HepG2 (cell line): ENCODE measurements around the gene NDUFS2. TPM values are rescaled to one million over a fixed set of nuclear protein-coding genes. Genes with fewer than 3 reads are reported as not detected.

ENCODE experiments used
- AFF4 ChIP-seq: sonication (generic); formaldehyde crosslinking; IDR thresholded peaks from 2 replicates; pipeline ENCODE4 v1.4.0; 2020; ENCODE audit warnings: missing genetic modification reagents
- AHR ChIP-seq: IDR thresholded peaks from 2 replicates; pipeline ENCODE4 v1.6.1; 2018; ENCODE audit warnings: missing genetic modification reagents, missing compliant biosample characterization
- ETV5 ChIP-seq: IDR thresholded peaks from 2 replicates; pipeline ENCODE4 v1.6.1; 2018; ENCODE audit warnings: missing biosample characterization, missing genetic modification reagents, inconsistent platforms, borderline replicate concordance
- KLF16 ChIP-seq, 2 experiments: sonication (generic) in 1 of 2; formaldehyde crosslinking in 1 of 2; IDR thresholded peaks; 2 replicates each; pipeline versions ENCODE4 v1.6.1 to v1.8.0; 2016 to 2023; ENCODE audit warnings: missing genetic modification reagents in 2 of 2, missing compliant biosample characterization in 1 of 2
- PHF8 ChIP-seq: sonication (generic); formaldehyde crosslinking; IDR thresholded peaks from 2 replicates; pipeline ENCODE4 v1.5.0; 2020; ENCODE audit warnings: missing genetic modification reagents
- SMAD3 ChIP-seq: sonication (generic); formaldehyde crosslinking; IDR thresholded peaks from 2 replicates; pipeline ENCODE4 v1.4.0; 2020; ENCODE audit warnings: missing genetic modification reagents
- SNRNP70 ChIP-seq: fragments of 200-400 bp; formaldehyde crosslinking; IDR thresholded peaks from 2 replicates; pipeline ENCODE4 v1.6.1; 2017; ENCODE audit warnings: mild to moderate bottlenecking, low read depth, low read length, moderate library complexity
- TARDBP ChIP-seq: sonication (generic); formaldehyde crosslinking; IDR thresholded peaks from 2 replicates; pipeline ENCODE4 v1.8.0; 2022; ENCODE audit warnings: mild to moderate bottlenecking, missing genetic modification reagents
- TBP ChIP-seq: sonication (generic); formaldehyde crosslinking; IDR thresholded peaks from 2 replicates; pipeline ENCODE4 v1.5.0; 2020; ENCODE audit warnings: missing genetic modification reagents
- TCF12 ChIP-seq, 2 experiments: fragments of 450-650 bp in 1 of 2; sonication (generic) in 1 of 2; formaldehyde crosslinking in 1 of 2; IDR thresholded peaks; 2 replicates each; pipeline versions ENCODE4 v1.6.1 to v1.8.0; 2017 to 2022; ENCODE audit warnings: antibody characterized with exemption in 1 of 2, mild to moderate bottlenecking in 1 of 2, missing genetic modification reagents in 1 of 2, moderate library complexity in 1 of 2
- TEAD2 ChIP-seq: sonication (generic); formaldehyde crosslinking; IDR thresholded peaks from 2 replicates; pipeline ENCODE4 v1.9.0; 2021; ENCODE audit warnings: missing genetic modification reagents
- ZBTB33 ChIP-seq: sonication (generic); formaldehyde crosslinking; IDR thresholded peaks from 2 replicates; pipeline ENCODE4 v1.4.0; 2020; ENCODE audit warnings: missing genetic modification reagents
- ZHX2 ChIP-seq, 2 experiments: sonication (generic) in 1 of 2; formaldehyde crosslinking in 1 of 2; IDR thresholded peaks; 2 replicates each; pipeline versions ENCODE4 v1.6.1 to v1.9.0; 2014 to 2022; ENCODE audit warnings: antibody characterized with exemption in 1 of 2, borderline replicate concordance in 1 of 2, inconsistent platforms in 1 of 2, low read depth in 1 of 2, missing genetic modification reagents in 1 of 2
- ZNF546 ChIP-seq: sonication (generic); formaldehyde crosslinking; conservative IDR thresholded peaks from 2 replicates; pipeline ENCODE4 v1.8.1; 2023; ENCODE audit warnings: mild to moderate bottlenecking, missing genetic modification reagents
- ZNF564 ChIP-seq: sonication (generic); formaldehyde crosslinking; IDR thresholded peaks from 2 replicates; pipeline ENCODE4 v1.8.1; 2023; ENCODE audit warnings: mild to moderate bottlenecking, missing genetic modification reagents
- ZNF616 ChIP-seq: sonication (generic); formaldehyde crosslinking; IDR thresholded peaks from 2 replicates; pipeline ENCODE4 v1.5.0; 2020; ENCODE audit warnings: low read depth, mild to moderate bottlenecking, missing genetic modification reagents
- polyA plus RNA-seq, 8 experiments: library from polyadenylated mRNA; depleted of rRNA in 3 of 8; stranded (reverse) in 7 of 8; unstranded in 1 of 8; fragments of >200 nt; fragmentation: Illumina TruSeq in 4 of 8; extraction: Trizol in 4 of 8; gene quantifications; 2 replicates each; pipeline versions ENCODE4 v1.2.1 to v1.2.3, GENCODE V29; 2011 to 2016; ENCODE audit warnings: low read depth in 4 of 8, missing spikeins in 1 of 8, mixed read lengths in 1 of 8; ENCODE audit not compliant: insufficient read depth in 1 of 8
- total RNA-seq, 5 experiments: library from RNA; depleted of rRNA; stranded (reverse); fragments of >200 nt; fragmentation: Illumina TruSeq; extraction: Trizol; gene quantifications; 2 replicates each; pipeline ENCODE4 v1.2.3, GENCODE V29; 2016; ENCODE audit warnings: low read depth in 1 of 5

The NDUFS2 gene
- total and polyA plus RNA-seq, 2 of the 13 experiments (the other 11 are each of a cell fraction or from before 2014, with no cell fraction given), result 89.9 to 118 TPM

GRCh38 chr1:161222175-161223019, 20.2 kb downstream of the NDUFS2 start (continued):
- TF ChIP-seq SNRNP70 (0 out of 2 replicates have a peak, but pooled peaks have one; percentile 5), PHF8 (CRISPR knock-in tag) (peak; percentile 35; the same call in 1 of the 2 replicates), AHR (CRISPR knock-in tag) (no peak), ZNF564 (CRISPR knock-in tag) (0 out of 2 replicates have a peak, but pooled peaks have one; percentile 51), TEAD2 (CRISPR knock-in tag) (no peak), ETV5 (no peak), ZNF546 (CRISPR knock-in tag) (no peak), ZNF616 (CRISPR knock-in tag) (no peak), AFF4 (CRISPR knock-in tag) (peak; percentile 77; the same call in 1 of the 2 replicates), KLF16 (CRISPR knock-in tag; IDR thresholded peaks at IDR 0.05) (0 out of 4 replicates have a peak, but pooled peaks of 1 of the 2 experiments have one; percentile 13), ZBTB33 (CRISPR knock-in tag) (no peak), TBP (no peak), TARDBP (CRISPR knock-in tag) (peak; percentile 73; the same call in 1 of the 2 replicates), TCF12 (IDR thresholded peaks at IDR 0.05) (no peak), TCF12 (CRISPR knock-in tag; IDR thresholded peaks at IDR 0.05) (0 out of 2 replicates have a peak, but pooled peaks have one; percentile 25), SMAD3 (CRISPR knock-in tag) (peak; percentile 42; the same call in 1 of the 2 replicates), ZHX2 (IDR thresholded peaks at IDR 0.05; ENCODE audit: low read depth) (no peak), ZHX2 (CRISPR knock-in tag; IDR thresholded peaks at IDR 0.05; ENCODE audit: borderline replicate concordance) (0 out of 2 replicates have a peak, but pooled peaks have one; percentile 15)
